ENCODE measurements around the gene SLC17A2. TPM values are rescaled to one million over a fixed set of nuclear protein-coding genes. Genes with fewer than 3 reads are reported as not detected.

SLC17A2 gene
- total and polyA plus RNA-seq, 2 of the 4 experiments (the other 2 are of a cell fraction), result not detected

GRCh38 chr6:25875563-25875905, 55.0 kb downstream of the SLC17A2 start:
- ChIA-PET CTCF (interaction anchor here (1.1 kb wide), 1 partner anchor 52 kb away, joined by 3 read pairs; no protein-coding TSS in a partner anchor), POLR2A (ENCODE audit: unreplicated experiment) (no interaction called here)
- Histone ChIP-seq H2BK20ac (ENCODE audit: low read depth, low read length) (no peak overlapping the region), H2BK120ac (ENCODE audit: low read depth, low read length) (no peak overlapping the region), H2AK5ac (ENCODE audit: low read depth, low read length) (no peak overlapping the region), H3K79me1 (ENCODE audit: low read depth in 1 of 2, low read length in 2 of 2) (no peaks in the 10 kb centered on the region), H3K4me1 (ENCODE audit: control insufficient read depth, insufficient read depth, low read length) (no peaks in the 10 kb centered on the region), H3K9me1 (ENCODE audit: insufficient read depth, low read length) (no peaks in the 10 kb centered on the region), H2BK5ac (ENCODE audit: low read depth, low read length, poor library complexity, severe bottlenecking) (no peak overlapping the region), H3K14ac (replicated peaks; ENCODE audit: low read depth, low read length) (no peak overlapping the region), H4K20me1 (ENCODE audit: insufficient read depth, low read length) (no peaks in the 10 kb centered on the region), H2AK9ac (replicated peaks; ENCODE audit: low read depth, low read length, poor library complexity) (no peak overlapping the region), H2BK15ac (ENCODE audit: low read depth, low read length) (no peak overlapping the region), H4K8ac (ENCODE audit: low read depth in 2 of 2, low read length in 2 of 2) (no peak overlapping the region), H3K4me3 (ENCODE audit: insufficient read depth, low read depth, low read length) (no peak overlapping the region), H3K18ac (ENCODE audit: low read depth, low read length) (no peak overlapping the region), H4K5ac (ENCODE audit: low read depth, low read length) (no peak overlapping the region), H3K4ac (ENCODE audit: low read depth, low read length) (no peak overlapping the region), H3K27ac (ENCODE audit: insufficient read depth, low read length) (no peak overlapping the region), H4K91ac (ENCODE audit: insufficient read depth, low read depth, low read length) (no peak overlapping the region), H3K23ac (ENCODE audit: low read depth, low read length) (no peak overlapping the region), H3K9ac (ENCODE audit: low read depth, low read length) (no peak overlapping the region), H3K36me3 (ENCODE audit: control insufficient read depth, insufficient read depth, low read length) (no peaks in the 10 kb centered on the region), H3K27me3 (ENCODE audit: control insufficient read depth, insufficient read depth, low read length) (no peaks in the 10 kb centered on the region), H3K4me2 (ENCODE audit: low read depth, low read length) (no peak overlapping the region), H2AFZ (replicated peaks; ENCODE audit: low read length, poor library complexity) (no peak overlapping the region), H3K9me3 (ENCODE audit: control insufficient read depth, insufficient read depth, low read length) (no peaks in the 10 kb centered on the region), H3K56ac (ENCODE audit: extremely low read depth, insufficient read depth, low read length) (no peak overlapping the region)
- no peak for DNase-seq
- dilution Hi-C loops (cut with HindIII; ENCODE audit: low sequenced_read_pairs, unreplicated experiment) (no loop called here), in situ Hi-C loops (cut with MboI; ENCODE audit: low sequenced_read_pairs) (no loop called here), intact Hi-C loops (cut with micrococcal nuclease) (no loop called here)
- TF ChIP-seq CEBPB (IDR thresholded peaks at IDR 0.05; ENCODE audit: low read depth, low read length), result no peak
- no peak for TF ChIP-seq FOS (IDR thresholded peaks at IDR 0.05; ENCODE audit: low read depth, low read length)
- no peak for TF ChIP-seq RFX5 (IDR thresholded peaks at IDR 0.05; ENCODE audit: low read depth, low read length)
- TF ChIP-seq CTCF (conservative IDR thresholded peaks at IDR 0.05; ENCODE audit: low read depth, low read length), result no peak
- no peak for TF ChIP-seq NFE2L2 (IDR thresholded peaks at IDR 0.05; ENCODE audit: low read depth, low read length)
- no peak for TF ChIP-seq RAD21 (IDR thresholded peaks at IDR 0.05; ENCODE audit: low read length)
- TF ChIP-seq RCOR1 (IDR thresholded peaks at IDR 0.05; ENCODE audit: insufficient replicate concordance, low read length), result no peak
- no peak for TF ChIP-seq MXI1 (IDR thresholded peaks at IDR 0.05; ENCODE audit: borderline replicate concordance, low read depth, low read length)
- no peak for TF ChIP-seq USF2 (IDR thresholded peaks at IDR 0.05; ENCODE audit: low read depth, low read length)
- BruUV-seq (replicated peaks), result no TSS peak
- no peak for ATAC-seq (ENCODE audit: low read depth)
- WGBS, 2 experiments (ENCODE audit: extremely low coverage in 2 of 2, insufficient read length in 1 of 2), result no CpG with 5 or more reads among the region's 3 CpGs

All from IMR-90 (cell line).